Measurements from ENCODE around the gene RNF14. TPM values are rescaled to one million over a fixed set of nuclear protein-coding genes. Genes with fewer than 3 reads are reported as not detected.

Gene RNF14
- total RNA-seq, 1 experiment from 2014 or later: 20.1 TPM

DNA sequence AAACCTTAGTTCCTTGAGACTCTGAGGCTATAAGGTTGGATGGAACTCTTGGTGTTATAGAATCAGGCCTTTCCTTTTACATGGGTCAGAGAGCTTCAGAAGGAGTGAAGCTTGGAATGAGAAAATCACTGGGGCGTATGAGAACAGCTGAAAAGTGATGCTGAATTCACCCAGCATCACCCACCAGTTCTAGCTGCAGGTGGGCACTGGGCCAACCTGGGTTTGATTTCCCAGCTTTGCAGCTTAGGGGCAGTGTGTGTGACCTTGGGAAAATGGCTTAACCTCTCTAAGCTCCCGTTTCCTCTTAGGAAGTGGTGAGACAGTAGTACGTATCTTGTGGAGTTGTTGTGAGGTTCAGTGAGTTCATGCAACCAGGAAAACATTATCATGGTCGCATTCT lies 21.6 kb upstream of the RNF14 start:
- H2AFZ ChIP-seq (ENCODE audit: low read length): no peak overlapping the region
- H2BK12ac ChIP-seq (ENCODE audit: insufficient read length, low read depth, low read length): no peak overlapping the region
- no peak overlapping the region for H3K4me3 Mint-ChIP-seq
- H2BK20ac ChIP-seq (ENCODE audit: low read depth, low read length, poor library complexity, severe bottlenecking): no peak overlapping the region
- no peak overlapping the region for H3K4me2 ChIP-seq (ENCODE audit: insufficient read depth, insufficient read length, low read length)
- H3K27me3 Mint-ChIP-seq (ENCODE audit: low read depth): peaks cover 11% of the 10 kb centered on the region
- H3K79me1 ChIP-seq (ENCODE audit: insufficient read depth, low read depth, low read length, poor library complexity, severe bottlenecking): no peaks in the 10 kb centered on the region
- H3K27me3 ChIP-seq (ENCODE audit: insufficient read depth, low read length): no peaks in the 10 kb centered on the region
- H3K36me3 Mint-ChIP-seq (ENCODE audit: insufficient read depth in 1 of 3, low read depth in 3 of 3): no peaks in the 10 kb centered on the region; a peak in 1 of 7 replicates
- no peak overlapping the region for H3K56ac ChIP-seq (ENCODE audit: insufficient read length, low read depth, low read length)
- no peaks in the 10 kb centered on the region; the same call in 1 of the 2 replicates for H3K4me1 ChIP-seq (ENCODE audit: insufficient read depth, low read length)
- TF ChIP-seq CTCF (conservative IDR thresholded peaks at IDR 0.05): no peak
- H3K27ac ChIP-seq (ENCODE audit: insufficient read length, low read depth, low read length): no peak overlapping the region
- no peaks in the 10 kb centered on the region for H4K20me1 ChIP-seq (ENCODE audit: control insufficient read depth, insufficient read depth, insufficient read length)
- peaks cover 18 to 25% of the 10 kb centered on the region in 2 experiments for H3K4me1 Mint-ChIP-seq
- H3K9me3 Mint-ChIP-seq: no peaks in the 10 kb centered on the region; a peak in 1 of 5 replicates
- H4K91ac ChIP-seq (ENCODE audit: insufficient read length, low read depth, low read length): no peak overlapping the region
- no peaks in the 10 kb centered on the region for H3K79me2 ChIP-seq (ENCODE audit: insufficient read depth, low read length)
- no peak overlapping the region for H3K9ac ChIP-seq (ENCODE audit: extremely low read depth, insufficient read length, low read length)
- H3T11ph ChIP-seq (ENCODE audit: low read length): no peak overlapping the region
- H3K9me3 ChIP-seq (ENCODE audit: control insufficient read depth, low read depth, low read length): no peaks in the 10 kb centered on the region
- no peak overlapping the region for H2BK15ac ChIP-seq (ENCODE audit: low read depth, low read length)
- no peak overlapping the region for H4K5ac ChIP-seq (ENCODE audit: insufficient read length, low read depth, low read length)
- DNase-seq: no peak
- H2BK5ac ChIP-seq (ENCODE audit: insufficient read length, low read length): no peak overlapping the region
- H4K8ac ChIP-seq (replicated peaks; ENCODE audit: insufficient read length, low read depth, low read length): no peak overlapping the region
- no peak overlapping the region for H3K4ac ChIP-seq (ENCODE audit: low read depth, low read length)
- no peak overlapping the region for H3K14ac ChIP-seq (ENCODE audit: insufficient read depth, low read length)
- no peak overlapping the region for H3K27ac Mint-ChIP-seq
- WGBS (ENCODE audit: extremely low coverage, insufficient read length, low lambda C conversion rate): no CpG with 5 or more reads among the region's 4 CpGs
- no peaks in the 10 kb centered on the region for H3K23me2 ChIP-seq (ENCODE audit: insufficient read length, low read depth, low read length, poor library complexity, severe bottlenecking)
- H2BK120ac ChIP-seq (ENCODE audit: low read depth, low read length, poor library complexity, severe bottlenecking): no peak overlapping the region
- no peak overlapping the region for H2AK5ac ChIP-seq (ENCODE audit: insufficient read length, low read length)
- no peak overlapping the region for H3K18ac ChIP-seq (ENCODE audit: insufficient read length, low read depth, low read length)
- H3K23ac ChIP-seq (ENCODE audit: insufficient read length, low read depth, low read length): no peak overlapping the region
